8988T (cell line): Measurements from ENCODE around the gene TOMM20.
"Not testable (repeated sequence)": the region's sequence is repeated elsewhere in the genome, so short reads cannot be mapped to it uniquely, and the experiment has no call there.

Source experiments
- DNase-seq: peaks from one replicate; pipeline ENCODE4 v3.0.0; 2011

The TOMM20 gene

DNA sequence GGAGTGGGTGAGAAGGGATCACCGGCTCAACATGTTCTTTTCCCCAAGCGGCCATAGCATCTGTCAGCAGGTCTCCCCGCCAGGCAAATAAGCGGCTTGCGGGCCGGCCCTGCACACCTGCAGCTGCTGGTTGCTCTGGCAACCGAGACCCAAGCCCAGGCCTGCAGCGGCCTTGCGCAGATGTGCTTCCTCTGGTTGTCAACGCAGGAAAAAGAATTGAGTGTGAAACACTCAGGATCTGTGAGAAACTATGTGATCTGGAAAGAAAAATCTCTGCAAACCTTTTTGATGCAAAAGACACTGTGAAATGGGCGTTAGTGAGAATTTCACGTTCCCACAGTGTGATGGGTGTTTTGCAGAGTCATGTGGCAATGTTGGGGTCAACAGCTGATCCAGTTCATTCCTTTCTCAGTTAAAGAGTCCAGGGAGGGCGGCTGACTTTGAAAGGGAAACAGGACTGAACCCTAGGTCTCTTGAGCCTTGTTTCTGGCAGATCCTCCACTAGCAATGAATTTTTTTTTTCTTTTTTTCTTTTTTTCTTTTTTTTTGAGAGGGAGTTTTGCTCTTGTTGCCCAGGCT lies 28.4 kb downstream of the TOMM20 start:
- DNase-seq, result no peak

GRCh38 chr1:235098991-235099390 lies 29.6 kb downstream of the TOMM20 start:
- no peak for DNase-seq

GRCh38 chr1:235098547-235098946 lies 30.1 kb downstream of the TOMM20 start:
- no peak for DNase-seq

- DNase-seq, result not testable (repeated sequence)
Measured at GRCh38 chr1:235097501-235097900, 31.1 kb downstream of the TOMM20 start.

GRCh38 chr1:235095938-235096562 lies 32.6 kb downstream of the TOMM20 start:
- DNase-seq, result no peak

DNA sequence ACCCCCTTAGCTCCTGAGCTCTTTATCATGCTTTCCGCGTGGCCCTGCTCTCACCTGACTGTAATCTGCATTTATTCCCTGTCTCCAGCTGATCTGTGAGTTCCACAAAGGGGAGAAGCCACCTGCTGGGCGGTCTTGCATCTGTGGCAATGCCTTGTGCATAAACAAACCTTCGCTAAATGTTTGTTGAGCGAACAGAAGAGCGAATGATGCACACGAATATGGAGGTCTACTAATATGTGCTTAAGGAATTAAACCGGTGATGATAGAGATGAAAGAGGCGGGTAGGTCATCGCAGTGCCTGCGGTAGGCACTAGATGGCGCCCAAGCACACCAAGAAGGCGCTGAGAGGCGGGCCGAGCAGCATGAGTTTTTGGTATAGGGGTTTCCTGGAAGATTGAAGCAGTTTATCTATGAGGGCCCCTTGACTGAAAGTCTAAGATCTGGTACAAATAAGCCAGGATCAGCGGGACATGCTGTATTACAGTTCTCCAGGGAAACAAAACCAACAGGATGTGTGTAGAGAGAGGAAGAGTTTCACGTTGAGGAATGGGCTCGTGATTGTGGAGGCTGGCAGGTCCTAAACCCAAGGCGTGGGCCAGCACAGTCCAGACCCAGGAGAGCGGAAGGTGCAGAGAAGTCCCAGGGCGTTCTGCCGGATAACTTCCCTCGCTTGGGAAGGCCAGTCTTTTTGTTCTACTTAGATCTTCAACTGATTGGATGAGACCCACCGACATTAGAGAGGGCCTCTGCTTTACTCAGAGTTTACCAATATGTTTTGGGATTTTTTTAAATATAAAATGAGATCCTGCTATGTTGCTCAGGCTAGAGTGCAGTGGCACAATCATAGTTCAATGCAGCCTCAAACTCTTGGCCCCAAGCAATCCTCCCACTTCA lies 34.7 kb downstream of the TOMM20 start:
- DNase-seq, result peak; percentile 58

DNA sequence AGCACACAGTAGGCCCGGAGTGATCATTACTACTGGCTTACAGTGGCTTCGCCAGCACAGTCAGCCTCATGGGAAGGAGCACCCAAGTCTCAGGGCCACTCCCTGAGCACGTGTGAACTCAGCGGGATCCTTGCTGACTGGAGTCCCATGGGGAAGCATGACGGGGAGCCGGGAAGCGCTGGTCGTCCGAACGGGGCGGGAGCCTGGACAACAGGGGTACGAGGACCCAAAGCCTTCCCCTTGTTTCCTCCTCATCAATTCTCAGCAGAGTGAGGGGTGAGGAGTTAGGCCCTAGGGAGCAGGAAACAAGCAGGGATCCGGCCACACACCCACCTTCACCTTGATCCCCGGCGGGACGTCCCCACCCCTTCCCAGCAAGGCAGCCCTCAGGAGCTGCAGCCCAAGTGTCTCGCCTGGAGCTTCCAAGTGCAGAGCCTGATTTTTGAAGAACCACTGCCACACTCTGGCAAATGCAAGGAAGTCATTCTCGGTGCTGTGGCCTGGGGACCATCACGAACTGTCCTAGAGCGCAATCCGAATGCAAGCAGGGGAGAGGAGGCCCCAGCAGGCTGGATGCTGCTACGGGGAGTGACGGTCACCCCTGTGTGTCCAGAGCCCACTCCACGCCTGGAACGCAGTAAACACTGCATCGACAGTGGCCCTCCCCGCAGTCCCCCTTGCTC lies 35.5 kb downstream of the TOMM20 start:
- DNase-seq, result no peak

DNA sequence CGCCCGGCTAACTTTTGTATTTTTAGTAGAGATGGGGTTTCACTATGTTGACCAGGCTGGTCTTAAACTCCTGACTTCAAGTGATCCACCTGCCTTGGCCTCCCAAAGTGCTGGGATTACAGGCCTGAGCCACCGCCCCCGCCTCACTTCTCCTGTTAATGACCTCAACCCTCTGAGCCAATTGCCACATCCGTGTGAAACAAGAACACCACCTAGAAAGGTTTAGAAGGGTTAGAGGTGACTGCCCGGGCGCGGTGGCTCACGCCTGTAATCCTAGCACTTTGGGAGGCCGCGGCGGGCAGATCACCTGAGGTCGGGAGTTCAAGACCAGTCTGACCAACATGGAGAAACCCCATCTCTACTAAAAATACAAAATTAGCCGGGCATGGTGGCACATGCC lies 36.2 kb downstream of the TOMM20 start:
- DNase-seq, result not testable (repeated sequence)

- DNase-seq, result not testable (repeated sequence)
Measured at GRCh38 chr1:235092045-235092406, 36.6 kb downstream of the TOMM20 start.

- DNase-seq, result not testable (repeated sequence)
Measured at GRCh38 chr1:235091319-235092044, 37.2 kb downstream of the TOMM20 start.

- DNase-seq, result no peak
Measured at GRCh38 chr1:235090406-235091069, 38.1 kb downstream of the TOMM20 start.

- DNase-seq, result no peak
Measured at GRCh38 chr1:235088907-235089306, 39.7 kb downstream of the TOMM20 start.

DNA sequence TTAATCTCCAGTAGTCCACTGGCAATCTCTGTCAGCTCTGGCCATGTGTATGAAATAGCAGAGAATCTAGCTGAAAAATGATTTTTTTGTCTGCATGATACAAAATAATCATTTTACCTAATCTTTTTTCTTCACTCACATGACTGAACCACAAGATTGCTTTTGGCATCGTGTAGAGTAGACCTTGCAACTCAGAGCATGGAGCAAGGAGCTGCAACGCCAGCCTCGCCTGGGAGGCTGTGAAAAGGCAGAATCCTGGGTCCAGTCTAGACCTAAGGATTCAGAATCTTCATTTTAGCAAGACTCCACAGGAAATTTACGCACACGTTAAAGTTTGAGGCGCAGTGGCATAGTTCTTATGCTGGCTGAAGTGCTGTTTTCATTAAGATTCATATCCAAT lies 40.2 kb downstream of the TOMM20 start:
- DNase-seq, result no peak

DNA sequence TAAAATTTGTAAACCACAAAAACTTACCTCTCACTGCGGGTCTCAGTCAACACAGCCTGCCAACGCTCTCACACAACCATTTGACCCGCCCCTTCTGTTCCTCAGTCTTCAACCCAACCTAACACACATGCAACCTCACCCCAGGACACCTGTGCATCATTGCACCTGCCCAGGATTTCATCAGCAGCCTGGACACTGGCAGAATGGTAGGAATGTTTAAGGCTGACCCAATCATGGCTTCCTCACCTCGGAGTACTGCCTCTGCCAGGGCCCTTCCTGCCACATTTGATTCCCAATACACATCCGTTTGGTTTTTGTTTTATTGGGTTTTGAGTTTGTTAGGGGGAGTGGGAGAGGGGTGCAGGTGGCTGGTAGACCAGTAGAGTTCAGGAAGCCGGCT lies 40.7 kb downstream of the TOMM20 start:
- DNase-seq, result no peak

DNA sequence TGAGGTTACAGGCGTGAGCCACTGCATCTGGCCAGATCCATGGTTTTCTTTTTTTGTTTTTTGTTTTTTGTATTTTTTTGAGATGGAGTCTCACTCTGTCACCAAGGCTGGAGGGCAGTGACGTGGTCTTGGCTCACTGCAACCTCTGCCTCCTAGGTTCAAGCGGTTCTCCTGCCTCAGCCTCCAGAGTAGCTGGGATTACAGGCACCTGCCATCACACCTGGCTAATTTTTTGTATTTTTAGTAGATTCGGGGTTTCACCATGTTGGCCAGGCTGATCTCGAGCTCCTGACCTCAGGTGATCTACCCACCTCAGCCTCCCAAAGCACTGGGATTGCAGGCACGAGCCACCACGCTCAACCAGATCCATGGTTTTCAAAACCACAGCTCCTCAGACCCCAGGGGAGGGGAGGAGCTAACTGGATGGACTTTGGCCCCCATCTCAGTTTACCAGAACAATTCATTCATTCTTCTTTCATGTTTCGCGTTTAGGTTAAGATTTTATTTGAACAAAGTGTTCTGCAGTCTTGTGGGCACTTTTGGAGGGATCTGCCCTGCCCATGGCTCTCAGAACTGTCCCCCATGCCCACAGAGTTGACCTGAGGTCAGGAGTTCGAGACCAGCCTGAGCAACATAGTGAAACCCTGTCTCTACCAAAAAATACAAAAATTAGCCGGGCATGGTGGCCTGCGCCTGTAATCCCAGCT lies 43.1 kb downstream of the TOMM20 start:
- not testable (repeated sequence) for DNase-seq

DNA sequence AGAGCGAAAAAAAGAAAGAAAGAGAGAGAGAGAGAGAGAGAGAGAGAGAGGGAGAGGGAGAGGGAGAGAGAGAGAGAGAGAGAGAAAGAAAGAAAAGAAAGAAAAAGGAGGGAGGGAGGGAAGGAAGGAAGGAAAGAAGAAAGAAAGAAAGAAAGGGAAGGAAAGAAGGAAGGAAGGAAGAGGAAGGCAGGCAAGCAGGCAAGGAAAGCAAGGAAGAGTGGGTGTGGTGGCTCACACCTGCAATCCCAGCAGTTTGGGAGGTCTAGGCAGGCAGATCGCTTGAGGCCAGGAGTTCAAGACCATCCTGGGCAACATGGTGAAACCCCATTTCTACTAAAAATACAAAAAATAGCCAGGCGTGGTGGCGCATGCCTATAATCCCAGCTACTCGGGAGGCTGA lies 47.8 kb downstream of the TOMM20 start:
- DNase-seq, result not testable (repeated sequence)

GRCh38 chr1:235080297-235080657 lies 48.4 kb downstream of the TOMM20 start:
- not testable (repeated sequence) for DNase-seq

DNA sequence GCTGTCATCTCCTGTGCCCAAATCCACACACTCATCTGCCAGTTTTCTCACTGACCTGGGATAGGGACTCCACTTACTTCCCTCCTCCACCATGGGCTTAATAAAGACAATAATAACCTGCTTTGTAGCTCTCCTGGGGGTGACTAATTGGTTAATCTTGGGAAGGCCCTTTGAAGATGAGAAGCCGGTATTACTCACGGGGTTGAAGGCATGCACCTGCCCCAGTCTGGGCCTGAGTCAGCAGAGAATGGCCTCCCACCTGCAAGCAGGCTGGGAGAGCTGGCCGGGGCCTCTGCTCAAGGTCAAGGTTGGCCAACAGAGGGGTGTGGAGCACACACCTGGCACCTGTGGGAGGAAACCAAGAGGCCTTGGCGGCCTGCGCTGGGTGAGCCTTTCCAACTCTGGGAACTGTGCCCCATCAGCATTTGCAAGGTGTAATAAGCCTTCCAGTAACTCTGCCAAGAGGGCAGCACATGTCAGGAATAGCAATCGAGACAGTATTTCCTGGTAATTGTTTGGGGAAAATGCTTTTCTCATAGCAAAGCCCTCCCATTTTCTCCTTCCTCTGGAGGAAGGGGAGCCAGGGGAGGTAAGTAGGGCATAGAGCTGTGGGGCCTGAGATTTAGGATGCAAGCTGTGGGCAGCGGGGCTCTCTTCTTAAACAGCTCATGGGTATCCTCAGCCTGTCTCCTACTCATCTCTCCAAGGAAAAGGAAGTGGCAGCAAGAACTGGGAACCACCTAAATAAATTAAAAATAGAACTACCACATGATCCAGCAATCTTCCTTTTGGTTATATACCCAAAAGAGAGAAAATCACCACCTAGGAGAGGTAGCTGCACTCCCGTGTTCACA lies 49.0 kb downstream of the TOMM20 start:
- DNase-seq, result no peak

DNA sequence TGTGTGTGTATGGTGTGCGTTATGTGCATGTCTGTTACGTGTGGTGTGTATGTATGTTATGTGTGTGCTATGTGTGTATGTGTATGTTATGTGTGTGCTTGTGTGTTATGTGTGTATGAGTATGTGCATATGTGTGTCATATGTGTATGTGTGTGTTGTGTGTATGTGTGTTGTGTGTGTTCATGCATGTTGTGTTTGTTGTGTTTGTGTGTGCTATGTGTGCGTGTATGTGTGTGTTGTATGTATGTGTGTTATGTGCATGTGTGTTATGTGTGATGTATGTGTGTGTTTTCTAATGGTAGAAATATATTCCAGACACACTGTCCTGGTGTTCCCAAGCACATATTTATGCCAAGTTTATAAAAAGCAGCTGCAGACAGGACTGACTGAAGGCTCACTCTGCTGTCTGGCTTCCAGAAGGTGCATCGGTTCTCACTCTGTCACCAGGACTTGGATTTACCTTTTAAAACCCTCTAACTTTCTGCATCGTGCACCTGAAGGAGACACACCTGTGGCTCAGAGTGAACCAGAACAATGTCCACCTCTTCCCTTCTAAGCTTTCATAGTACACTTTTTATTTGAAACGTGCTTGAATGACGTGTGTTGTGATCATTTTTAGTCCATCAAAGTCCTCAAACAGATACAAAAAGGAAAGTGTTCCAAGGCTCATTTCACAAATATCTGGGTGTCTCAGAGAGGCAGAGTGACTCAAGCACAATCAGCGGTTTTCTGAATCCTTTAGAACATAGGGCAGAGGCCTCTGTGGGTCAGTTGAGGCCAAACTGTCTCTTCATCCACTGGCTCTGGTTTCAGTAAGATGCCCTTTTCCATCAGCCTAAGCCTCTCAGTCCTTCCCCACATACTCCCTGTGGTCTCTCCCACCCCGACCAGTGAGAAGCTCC lies 49.9 kb downstream of the TOMM20 start:
- DNase-seq, result no peak
